IPS DF 4.7 (cell line): ENCODE results near the gene JDP2.
A peak's percentile ranks its signal among the peaks of the same experiment; 100 is the strongest.

Source experiments
- DNase-seq: peaks from one replicate; pipeline ENCODE4 v3.0.0-alpha.2; 2013; ENCODE audit warnings: low spot score; ENCODE audit errors: extremely low read depth

The JDP2 gene

DNA sequence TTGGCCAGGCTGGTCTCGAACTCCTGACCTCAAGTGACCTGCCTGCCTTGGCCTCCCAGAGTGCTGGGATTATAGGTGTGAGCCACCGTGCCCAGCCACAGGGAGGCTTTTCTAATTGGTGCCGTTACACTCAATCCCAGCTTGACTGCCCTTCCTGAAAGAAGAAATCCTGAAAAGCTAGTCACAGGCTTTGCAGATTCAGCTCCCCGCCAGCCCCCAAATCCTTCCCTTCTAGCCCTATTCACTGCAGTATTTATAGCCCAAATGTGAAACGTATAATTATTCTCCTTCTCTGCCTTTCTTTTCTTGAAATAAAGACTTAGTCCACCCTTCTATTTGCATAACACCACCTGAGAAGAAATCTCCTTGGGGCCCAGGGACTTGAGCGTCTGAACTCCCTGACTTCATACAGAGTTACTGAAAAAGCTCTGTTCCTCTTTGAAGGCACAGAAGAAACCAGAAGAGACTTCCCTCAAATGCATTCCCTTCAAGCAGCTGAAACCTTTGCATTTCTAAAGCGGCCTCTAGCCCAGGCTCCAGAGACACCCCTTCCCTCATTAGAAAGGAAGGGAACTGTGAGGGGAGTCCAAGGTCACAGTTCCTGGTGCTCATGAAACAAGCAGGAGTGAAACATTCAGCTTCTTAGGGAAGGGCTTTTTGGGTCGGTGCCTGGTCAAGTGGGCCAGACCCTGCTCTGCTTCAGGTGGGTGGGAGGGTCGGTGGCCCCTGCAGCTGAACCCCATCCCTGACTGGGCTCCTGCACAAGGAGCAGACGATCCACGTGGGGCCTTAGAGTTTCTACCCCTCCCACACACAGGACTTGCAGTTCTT lies 52.2 kb downstream of the JDP2 start:
- peak; percentile 28 for DNase-seq

GRCh38 chr14:75482366-75482765 lies 54.5 kb downstream of the JDP2 start:
- DNase-seq, result no peak

DNA sequence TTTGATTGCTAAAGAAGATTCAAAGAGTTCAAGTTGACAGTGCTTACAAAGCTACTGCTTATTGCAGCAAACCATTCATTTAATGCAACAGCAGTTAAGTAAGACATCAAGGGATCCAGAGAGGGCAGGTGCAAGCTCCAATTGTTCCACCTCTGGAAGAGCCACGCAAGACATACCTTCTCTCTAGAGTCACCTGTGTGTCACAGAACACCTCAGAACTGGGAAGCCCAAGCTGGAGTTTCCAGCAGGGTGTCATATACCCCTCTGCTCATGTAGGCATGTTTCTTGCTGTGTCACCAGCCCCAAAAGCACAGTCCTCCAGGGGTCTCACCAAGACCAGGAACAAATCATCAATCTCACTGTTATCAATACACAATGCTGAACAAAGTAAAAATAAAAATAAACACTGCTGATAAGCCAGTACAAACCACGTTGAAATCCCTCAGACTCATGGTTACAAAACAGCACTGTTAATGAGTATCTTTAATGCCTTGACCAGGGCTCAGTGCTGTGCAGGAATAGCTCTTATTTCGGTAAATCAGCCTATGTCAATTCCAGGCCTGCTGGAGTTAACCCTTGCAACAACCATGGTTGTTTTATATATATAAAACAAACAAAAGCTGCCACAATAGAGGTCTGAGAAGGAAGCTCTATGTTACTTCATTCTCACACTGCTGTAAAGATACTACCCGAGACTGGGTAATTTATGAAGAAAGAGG lies 57.0 kb downstream of the JDP2 start:
- no peak for DNase-seq

DNA sequence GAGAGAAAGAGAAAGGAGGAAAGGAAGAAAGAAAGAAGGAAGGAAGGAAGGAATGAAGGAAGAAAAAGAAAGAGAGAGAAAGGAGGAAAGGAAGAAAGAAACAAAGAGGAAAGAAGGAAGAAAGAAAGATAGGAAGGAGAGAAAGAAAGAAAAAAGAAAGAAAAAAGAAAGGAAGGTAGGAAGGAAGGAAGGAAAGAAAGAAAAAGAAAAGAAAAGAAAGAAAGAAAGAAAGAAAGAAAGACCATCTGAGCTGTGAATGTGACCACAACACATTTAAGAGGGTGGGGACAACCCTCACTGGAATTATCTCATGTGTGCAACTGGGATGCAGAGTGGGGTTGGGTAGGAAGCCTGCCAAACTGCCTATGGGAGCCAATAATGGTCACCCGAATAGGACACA lies 58.5 kb downstream of the JDP2 start:
- DNase-seq, result no peak

DNA sequence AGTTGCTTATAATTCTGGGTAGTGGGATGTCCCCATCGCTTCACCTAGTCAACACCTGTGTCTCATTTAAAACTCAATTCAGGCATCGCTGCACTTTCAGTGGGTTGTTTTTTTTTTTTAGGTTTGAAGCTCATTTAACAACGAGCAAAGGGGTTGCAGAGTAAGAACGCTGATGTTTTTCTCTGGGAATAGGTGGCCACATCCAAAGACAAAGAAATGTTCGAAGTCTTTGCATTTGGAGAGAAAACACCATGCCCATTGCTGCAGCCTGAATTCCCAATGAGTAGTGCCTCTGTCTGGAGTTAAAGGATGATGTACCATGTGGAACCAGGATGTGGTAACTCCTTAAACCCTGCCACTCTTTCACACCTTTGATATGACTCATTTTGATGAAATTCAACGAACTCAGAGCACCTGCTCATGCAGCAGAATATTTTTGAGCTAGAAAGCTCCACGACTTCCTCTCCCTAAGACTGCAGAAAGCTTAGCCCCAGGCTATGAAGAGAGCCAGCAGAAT lies 59.4 kb downstream of the JDP2 start:
- no peak for DNase-seq

- no peak for DNase-seq
Measured at GRCh38 chr14:75489480-75489837, 61.6 kb downstream of the JDP2 start.

DNA sequence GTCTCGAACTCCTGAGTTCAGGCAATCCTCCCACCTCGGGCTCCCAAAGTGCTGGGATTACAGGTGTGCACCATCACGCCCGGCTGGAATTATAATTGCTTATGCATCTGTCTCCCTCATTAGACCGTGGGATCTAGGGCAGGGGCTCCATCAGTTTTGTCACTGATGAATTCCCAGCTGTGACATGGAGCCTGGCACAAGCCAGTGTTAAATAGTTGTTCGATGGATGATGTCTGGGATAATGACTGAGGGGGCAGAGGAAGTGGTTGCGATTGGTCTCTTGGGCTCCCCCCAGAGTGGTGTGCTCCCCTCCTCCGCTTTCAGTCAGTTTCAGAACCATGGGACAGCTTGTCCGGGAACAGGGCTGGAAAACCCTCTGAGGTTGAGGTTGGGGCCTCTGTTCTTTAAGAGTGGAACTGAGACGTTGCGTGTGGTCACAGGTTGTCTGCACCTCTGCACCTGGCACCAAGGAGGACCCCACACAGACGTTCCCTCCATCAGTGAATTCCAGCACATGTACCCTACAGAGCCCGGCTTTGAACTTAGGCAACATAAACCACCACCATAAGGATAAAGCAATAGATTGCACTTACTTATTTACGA lies 63.7 kb downstream of the JDP2 start:
- no peak for DNase-seq

DNA sequence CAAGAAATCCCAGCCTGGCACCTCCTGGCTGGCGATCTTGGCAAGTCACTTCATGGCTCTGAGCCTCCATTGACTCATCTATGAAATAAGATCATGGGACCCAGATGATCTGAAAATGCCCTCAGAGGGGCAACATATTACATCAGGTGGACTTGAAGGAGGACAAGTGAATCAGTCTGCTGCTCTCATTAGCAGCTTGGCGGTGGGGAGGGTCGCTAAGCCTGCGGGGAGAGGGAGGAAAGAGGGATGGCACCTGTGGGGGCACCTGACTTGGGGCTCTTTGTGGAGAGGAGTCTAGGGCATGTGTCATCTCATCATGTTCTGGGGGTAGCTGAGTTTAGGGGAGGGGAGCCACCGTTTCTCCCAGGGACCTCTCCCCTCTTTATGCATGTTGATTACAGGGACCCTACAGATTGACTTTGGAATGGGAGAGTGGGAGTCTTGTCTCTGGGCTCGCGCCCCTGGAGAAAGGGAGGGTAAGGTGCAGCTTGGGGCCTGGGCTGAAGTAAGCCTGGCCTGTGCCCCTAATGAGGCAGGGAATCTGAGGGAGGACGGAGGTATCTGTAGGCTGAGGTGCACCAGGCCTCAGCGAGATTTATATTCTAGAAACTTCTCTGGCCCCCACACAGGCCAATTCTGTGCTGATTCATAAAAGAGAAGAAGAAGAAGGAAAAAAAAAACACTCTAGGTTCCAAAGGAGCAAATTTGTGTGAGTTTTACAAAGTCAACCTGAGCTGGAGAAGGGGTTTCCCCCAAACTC lies 65.2 kb downstream of the JDP2 start:
- DNase-seq, result no peak

- no peak for DNase-seq
Measured at GRCh38 chr14:75493592-75494087, 65.8 kb downstream of the JDP2 start.

GRCh38 chr14:75494896-75495295 lies 67.1 kb downstream of the JDP2 start:
- DNase-seq, result no peak

DNA sequence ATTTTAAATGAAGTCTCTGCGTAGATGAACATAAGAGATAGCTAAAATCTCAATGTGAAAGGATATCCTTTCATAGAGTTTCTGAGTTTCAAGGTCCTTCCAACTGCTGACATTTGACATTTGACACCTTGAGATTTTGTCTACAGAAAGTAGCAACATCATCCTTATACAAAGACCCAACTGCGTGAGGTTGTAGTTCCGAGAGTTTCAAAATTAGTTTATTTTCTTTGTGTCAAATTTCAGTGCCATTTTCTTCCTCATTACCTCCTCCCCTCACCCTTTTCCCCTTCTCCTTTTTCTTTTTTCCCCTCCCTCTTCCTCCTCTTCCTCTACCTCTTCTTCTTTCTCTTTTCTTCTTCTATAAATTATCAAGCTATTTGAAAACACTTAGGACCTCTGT lies 67.6 kb downstream of the JDP2 start:
- DNase-seq, result no peak

- DNase-seq, result no peak
Measured at GRCh38 chr14:75495882-75496281, 68.1 kb downstream of the JDP2 start.

GRCh38 chr14:75496755-75497154 lies 68.9 kb downstream of the JDP2 start:
- no peak for DNase-seq

DNA sequence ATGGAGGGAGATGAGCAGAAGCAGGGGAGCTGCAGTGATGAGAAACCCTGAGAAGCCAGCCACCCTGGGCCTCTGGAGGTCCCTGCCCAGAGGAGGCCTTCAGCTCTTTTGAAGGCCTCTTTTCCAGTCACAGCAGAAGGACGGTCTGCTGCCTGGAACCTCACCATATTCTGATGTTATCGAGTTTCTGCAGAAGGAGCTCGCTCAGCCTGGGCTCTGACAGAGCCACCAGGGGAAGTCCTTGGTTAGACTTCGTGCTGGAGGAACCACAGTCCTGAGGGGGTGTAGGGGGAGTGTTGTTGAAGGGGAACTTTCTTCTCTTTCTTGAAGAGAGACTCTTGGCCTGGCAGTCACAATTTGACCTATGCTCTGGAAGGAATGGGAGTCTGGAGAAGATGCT lies 69.4 kb downstream of the JDP2 start:
- no peak for DNase-seq

DNA sequence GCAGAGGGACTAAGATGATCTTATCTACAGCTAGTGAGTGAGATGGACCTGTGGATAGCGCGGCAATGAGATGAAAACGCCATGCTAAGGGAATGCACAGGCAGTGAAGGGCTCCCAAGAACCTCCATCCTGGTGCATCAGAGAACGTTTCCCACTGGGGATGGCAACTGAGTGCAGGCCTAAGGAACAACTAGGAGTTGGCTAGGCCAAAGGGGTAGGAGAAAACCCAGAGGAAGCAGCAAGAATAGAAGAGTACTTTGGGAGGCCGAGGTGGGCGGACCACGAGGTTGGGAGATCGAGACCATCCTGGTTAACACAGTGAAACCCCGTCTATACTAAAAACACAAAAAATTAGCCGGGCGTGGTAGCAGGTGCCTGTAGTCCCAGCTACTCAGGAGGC lies 69.9 kb downstream of the JDP2 start:
- DNase-seq, result no peak

- no peak for DNase-seq
Measured at GRCh38 chr14:75499084-75499875, 71.5 kb downstream of the JDP2 start.

- DNase-seq, result no peak
Measured at GRCh38 chr14:75501080-75501479, 73.3 kb downstream of the JDP2 start.

GRCh38 chr14:75504411-75504810 lies 76.6 kb downstream of the JDP2 start:
- DNase-seq, result no peak

DNA sequence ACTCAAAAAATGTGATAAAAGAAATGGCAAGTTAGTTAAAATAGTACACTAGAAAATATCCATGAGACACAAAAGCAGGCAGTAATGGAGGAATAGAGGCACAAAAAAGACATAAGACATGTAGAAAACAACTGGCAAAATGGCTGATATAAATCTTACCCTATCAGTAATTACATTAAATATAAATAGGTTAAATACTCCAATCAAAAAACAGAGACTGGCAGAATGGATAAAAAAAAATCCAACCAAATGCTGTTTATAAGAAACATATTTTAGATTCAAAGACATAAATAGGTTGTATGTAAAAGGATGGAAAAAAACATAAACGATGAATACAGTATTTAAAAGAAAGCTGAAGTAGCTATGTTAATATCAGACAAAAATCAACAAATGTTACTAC lies 79.1 kb downstream of the JDP2 start:
- DNase-seq, result no peak

DNA sequence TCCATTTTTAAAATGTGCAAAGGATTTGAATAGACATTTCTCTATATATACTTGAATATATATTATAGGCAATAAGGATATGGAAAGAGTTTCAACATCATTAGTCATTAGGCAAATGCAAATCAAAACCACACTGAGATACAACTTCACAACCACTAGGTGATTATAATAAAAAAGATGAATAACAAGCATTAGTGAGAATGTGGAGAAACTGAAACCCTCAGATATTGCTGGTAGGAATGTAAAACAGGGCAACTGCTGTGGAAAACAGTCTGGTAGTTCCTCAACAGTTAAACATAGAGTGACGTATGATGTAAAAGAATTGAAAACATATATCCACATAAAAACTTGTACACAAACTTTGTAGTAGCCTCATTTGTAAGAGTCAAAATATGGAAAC lies 82.7 kb downstream of the JDP2 start:
- DNase-seq, result no peak

- DNase-seq, result no peak
Measured at GRCh38 chr14:75511201-75511600, 83.4 kb downstream of the JDP2 start.
